22Rv1 (cell line): Measurements from ENCODE around the gene ACAN.

Source experiments
- CTCF ChIP-seq: fragments of 450-650 bp; IDR thresholded peaks from 2 replicates; pipeline ENCODE4 v1.5.1; 2017; ENCODE audit warnings: mild to moderate bottlenecking
- ZFX ChIP-seq: fragments of 450-650 bp; IDR thresholded peaks from 2 replicates; pipeline ENCODE4 v1.6.1; 2017; ENCODE audit warnings: antibody characterized with exemption, borderline replicate concordance

GRCh38 chr15:88902846-88903245, 99.6 kb downstream of the ACAN start:
- TF ChIP-seq CTCF (no peak), ZFX (no peak)
